Measurements from ENCODE around the gene NRG3.
"Not testable (repeated sequence)": the region's sequence is repeated elsewhere in the genome, so short reads cannot be mapped to it uniquely, and the experiment has no call there.

Gene NRG3

DNA sequence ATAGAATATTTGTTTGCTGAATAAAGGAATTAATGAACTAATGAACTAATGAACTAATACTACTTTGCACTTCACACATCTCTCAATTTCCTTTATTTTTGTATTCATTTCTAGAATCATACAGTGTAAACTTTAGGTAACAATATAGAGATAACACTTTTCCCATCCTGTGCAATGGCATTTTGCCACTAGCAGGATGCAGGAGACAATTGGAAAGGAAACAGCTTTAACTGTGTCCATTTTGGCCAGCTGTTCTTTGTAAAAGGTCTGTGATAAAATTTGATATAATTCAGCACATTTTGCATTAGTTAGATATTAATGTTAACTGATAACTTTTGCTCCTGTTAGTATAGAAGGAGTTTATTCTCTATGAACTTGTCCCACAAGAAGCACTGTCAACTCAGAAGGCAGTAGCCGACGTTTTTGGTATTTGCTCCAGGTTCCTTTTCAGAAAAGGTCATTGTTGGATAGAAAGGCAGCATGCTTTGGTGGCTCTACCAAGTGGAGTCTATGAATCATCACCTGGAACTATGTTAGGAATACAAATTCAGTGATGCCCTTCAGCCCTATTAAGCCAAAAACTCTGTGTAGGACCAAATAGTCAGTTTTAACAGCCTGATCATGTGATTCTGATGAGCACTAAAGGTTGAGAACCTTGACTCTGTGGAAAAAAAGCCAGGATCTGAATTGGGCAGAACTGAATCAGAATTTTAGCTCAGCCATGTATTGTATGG is 86.6 kb downstream of the NRG3 start:
- no peak for DNase-seq (ENCODE audit: low spot score)

DNA sequence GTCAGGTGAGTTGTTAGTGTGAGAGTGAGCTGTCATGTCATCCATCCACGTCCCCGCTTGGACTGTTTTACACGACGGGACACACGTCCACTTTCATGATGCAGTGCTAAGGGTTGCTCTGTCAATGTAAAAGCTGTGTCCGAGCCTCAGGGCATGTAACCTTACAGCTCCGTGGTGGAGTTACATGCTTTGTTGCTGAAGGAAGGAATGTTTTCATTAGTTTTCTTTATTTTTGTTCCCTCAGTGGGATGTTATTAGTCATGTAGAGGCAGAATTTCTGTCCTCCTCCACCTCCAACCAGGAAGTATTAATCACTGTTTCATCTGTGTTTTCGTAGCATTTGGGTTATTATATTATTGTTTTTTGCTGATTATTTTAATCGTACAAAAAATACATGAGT is 88.6 kb downstream of the NRG3 start:
- DNase-seq (ENCODE audit: low spot score), result no peak

DNA sequence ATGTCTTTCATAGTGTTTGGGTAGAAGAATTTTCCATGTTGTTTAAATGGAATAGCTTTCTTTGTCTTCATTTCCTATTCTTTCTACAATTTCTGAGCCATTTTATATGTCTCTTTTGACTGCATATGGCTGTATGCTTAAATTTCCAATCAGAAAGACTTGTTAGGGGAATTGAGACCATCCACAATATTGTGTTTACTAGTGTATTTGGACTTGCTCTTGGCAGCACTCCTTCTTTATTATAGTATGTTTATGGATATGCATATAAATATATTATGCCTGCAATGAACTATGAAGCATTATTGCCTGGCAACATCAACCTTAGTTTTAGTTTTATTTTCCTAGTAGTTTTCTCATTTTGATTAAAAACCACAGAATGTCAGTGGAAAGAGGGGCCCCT is 92.7 kb downstream of the NRG3 start:
- no peak for DNase-seq (ENCODE audit: low spot score)

DNA sequence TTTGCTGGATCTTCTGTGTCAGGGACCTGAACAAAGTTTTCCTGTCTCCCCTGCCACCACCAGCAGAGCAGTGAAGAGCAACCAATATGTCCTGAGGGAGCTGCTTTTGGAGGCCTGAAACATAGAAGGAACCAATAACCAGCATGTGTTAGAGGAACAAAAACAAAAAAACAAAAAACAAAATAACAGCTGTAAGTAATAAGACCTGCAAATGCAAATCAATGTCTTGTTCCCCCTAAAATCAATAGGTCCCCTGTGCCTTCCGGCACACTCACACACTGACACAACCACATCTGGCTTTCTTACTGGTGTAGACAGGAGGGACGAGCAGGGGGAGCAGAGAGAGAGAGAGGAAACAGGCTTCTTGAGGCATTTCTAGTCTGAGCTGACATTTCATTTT is 94.1 kb downstream of the NRG3 start:
- DNase-seq (ENCODE audit: low spot score), result no peak

DNA sequence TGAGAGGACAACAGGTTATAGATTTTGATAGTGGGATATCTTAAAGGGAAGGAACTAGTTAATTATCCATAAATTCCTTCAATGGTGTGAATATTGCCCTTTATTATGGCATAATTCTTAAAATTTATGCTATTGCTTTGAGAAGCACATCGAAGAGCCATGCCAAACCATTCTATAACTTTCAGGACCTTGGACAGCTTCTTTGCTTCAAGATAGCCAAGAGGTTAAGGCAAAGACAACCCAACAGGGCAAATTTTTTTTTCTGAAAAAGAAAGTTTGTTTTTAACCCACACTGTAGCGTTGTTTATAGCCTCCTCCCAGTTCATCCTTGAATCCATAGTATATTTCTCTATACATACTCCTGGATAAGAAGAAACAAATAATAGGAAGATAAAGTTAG is 103.2 kb downstream of the NRG3 start:
- no peak for DNase-seq (ENCODE audit: low spot score)

DNA sequence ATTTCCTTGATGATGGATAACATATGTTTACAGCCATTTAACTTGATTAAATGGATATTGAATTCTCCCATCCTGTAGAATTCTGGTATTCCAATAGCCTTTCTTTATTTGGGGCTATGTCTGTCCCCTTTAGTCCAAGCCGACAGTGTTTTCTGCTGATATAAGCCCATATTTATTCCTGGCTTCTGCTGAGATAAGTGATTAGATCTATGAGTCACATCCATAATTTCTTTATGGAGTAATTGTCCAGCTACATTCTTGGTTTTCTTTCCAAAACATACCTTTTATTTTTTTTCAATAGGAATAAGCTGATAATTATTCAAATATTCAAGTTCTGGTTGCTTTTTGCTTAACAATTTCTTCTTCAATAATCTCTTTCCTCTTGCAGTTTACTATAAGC is 106.7 kb downstream of the NRG3 start:
- no peak for DNase-seq (ENCODE audit: low spot score)

DNA sequence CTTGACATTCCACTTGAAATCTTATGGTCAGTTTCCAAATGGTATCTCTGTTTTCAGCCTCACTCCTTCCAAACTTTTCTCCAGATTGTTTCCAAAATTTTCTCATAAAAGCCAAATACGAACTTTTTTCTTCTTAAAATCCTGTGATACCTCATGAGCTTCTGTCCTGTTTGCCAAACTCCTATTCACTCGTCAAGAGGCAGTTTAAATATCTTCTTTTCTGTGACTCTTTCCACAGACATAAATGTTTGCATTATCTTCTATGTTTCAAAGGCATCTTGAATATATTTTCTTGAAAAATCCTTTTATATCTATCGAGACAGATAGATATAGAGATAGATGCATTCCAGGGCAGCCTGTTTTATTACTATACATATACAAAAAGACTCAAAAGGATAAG is 109.4 kb downstream of the NRG3 start:
- DNase-seq (ENCODE audit: low spot score), result no peak

DNA sequence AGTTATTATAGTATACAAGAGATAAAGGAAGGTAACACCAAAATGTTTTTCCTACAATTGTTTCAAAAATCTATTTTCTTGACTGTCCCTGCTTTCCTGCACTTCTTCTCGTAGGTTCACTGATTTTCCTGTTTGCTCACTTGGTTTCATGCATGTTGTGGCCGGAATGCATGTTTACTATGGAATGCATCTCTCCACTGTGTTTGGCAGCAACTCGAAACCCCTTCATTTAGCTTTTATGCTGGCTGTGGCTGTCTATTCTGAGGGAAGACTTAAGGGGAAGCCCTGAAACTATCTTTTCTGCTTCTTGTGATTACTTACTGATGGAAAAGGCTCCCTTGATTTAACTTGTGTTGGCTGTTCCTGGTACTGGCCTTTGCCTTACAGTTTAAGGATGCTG is 120.3 kb downstream of the NRG3 start:
- DNase-seq (ENCODE audit: low spot score), result no peak

DNA sequence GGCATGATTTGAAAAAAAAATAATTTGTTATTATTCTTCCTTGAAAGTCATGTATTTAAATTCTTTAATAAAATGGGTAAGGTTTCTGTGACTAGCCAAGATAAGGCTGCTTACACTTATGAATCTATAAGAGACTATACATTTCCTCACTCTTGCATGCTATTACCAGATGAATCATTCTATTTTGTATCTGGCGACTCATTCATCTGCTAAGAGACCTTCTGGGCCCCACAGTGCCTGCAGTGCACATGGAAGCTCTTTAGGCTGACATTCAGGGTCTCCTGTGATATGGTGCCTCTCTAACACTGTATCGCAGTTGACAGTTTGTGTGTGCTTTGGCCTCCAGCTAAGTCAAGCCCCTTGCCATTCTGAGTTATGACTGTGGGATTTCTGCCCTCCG is 121.9 kb downstream of the NRG3 start:
- no peak for DNase-seq (ENCODE audit: low spot score)

DNA sequence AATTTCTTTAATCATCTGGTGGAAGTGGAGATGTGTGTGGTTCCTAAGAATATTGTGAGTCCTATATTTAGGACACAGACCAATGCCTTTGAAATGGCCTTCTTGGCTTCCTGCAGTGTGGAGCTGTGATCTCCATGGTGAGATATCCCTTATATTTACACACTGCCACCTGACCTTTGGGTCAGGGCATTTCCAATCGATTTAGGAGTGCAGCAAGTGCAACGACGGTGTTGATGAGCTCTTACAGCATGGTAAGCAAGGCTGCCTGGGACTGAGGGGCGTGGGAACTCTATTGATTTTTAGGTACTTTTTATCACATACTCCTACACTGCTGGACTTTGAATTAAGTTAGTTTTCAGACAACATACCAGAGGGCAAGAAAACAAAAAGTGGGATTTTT is 146.0 kb downstream of the NRG3 start:
- DNase-seq (ENCODE audit: low spot score), result no peak

DNA sequence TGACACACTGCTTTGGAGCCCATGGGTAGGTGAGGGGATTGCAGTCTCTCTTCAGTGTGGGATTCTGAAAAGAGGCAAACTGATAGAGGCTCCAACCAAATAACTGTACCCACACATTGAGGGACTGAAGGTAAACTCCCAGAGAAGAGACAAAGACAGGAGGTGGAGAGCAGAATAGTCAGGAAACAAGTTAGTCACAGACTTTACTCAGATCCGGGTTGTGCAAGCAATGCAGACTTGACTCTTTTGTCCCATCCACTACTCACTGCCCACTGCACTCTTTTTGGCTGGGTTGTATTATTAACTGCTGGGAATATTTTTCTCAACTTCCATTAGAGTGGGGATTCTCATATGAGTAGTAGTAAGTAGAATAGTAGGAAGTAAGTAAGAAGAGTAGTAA is 152.7 kb downstream of the NRG3 start:
- DNase-seq (ENCODE audit: low spot score), result no peak

DNA sequence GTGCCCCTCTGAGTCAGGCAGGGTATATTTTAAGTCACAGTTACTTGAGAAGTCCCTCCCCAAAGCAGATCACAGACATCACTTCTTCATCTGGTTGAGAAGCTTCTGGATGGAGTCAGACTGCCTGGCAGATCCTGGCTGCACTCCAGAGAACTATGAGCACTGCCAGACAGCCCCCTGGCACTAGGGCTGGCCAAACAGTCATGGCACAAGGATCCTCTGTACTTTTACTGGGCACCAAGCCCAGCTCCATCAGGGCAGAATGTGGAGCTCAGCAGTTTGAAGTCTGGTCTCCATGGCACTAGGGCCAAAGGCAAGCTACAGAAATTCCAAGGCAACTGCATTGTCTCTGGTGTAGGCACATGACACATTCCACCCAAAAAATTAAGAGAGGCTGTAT is 162.1 kb downstream of the NRG3 start:
- no peak for DNase-seq (ENCODE audit: low spot score)

DNA sequence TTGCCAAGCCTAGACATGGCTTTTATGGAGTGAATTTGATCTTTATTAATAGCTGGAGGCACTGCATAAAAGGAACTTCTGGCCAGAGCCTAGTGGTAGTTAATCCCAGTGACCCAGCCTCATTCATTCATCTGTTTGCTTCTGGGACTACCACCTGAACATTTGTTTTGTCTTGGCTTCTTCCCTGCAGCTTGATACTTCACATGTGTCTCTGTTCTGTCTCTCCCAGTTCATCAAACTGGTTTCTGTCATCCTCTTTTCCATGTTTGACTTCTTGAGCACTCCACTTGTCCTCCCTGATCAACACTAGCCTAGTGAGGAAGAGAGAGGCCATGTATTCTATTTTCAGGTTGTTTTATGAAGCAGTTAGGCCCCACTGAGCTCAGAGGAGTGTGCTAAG is 163.6 kb downstream of the NRG3 start:
- no peak for DNase-seq (ENCODE audit: low spot score)

DNA sequence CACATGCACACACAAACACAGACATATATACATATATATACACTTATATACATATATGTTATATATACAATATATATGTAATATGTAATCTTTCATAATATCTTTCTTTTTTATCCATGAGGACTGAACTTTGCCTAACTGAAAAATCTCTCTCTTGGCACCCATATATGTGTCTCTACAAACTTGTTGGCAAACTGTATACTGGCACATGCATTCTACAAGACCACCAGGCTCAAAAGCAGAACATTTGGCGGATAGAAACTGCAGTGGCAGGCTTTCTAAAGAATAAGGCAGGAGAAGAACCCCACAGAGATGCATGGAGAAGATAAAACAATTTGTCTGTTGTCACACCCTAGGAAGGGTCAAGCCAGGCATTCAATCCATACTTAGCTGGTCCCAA is 165.3 kb downstream of the NRG3 start:
- DNase-seq (ENCODE audit: low spot score), result no peak

DNA sequence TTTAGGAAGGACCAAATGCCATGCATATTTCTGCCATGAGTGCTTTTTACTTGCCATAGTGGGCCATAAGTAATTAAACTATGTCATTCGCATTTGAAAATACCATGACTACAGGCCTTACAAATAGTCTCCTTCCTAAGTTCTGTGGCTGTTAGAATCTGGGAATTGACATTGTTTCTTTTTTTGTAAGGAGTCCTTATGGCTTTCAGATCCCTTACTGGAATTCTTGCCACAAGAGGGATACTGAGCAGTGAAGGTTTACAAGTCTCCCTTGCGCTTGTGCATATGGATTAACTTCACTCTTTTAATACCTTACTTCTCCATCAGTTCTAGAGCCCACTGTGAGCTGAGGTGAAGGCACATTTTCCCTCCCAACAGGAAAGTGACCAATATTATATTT is 166.0 kb downstream of the NRG3 start:
- no peak for DNase-seq (ENCODE audit: low spot score)

DNA sequence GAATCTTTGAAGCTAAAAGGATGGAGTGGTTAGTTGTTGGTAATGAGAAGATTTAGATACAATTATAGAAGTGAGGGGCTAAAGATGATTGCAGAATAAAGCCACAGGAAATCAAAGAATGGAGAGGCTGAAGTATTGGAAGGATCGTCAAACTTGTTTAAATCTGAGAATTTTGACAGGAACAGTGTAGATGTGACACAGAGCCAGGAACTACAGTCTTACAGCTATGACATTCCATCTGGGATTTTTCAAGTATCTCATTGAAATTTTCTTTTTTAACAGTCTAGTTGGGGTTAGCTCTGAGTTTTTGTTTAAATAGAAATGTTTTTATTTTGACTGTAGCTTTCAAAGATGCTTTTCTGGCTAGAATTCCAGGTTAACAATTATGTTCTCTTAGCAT is 181.4 kb downstream of the NRG3 start:
- DNase-seq (ENCODE audit: low spot score), result no peak

DNA sequence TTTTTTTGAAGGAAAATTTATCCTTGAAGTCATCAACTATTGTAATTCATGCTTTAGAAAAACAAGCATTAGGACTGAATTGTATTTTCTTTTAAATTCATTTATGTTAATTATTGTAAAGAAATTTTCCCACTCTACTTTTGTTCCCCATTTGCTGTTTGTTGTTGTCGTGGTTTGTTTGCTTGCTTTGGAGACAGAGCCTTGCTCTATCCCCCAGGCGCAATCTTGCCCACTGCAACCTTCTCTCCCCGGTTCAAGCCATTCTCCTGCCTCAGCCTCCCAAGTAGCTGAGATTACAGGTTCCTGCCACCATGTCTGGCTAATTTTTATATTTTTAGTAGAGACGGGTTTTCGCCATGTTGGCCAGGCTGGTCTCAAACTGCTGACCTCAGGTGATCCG is 192.2 kb downstream of the NRG3 start:
- not testable (repeated sequence) for DNase-seq (ENCODE audit: low spot score)

DNA sequence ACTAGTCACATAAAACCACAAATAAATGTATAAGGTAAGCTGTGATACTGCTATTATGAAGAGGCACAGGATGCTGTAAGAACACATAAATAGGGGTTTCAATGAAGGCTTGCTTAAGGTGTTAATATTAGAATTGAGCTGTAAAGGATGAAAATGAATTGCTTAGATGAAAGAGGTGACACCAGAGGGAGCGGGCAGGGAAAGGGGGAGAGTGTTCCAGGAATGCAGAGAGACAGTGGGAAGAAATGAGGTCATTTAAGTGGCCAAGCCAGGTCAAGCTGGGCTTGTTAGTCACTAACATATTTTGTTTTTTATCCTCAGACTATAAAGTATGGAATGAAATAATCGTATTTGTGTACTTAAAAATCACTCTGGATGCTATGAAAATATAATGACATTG is 193.5 kb downstream of the NRG3 start:
- DNase-seq (ENCODE audit: low spot score), result no peak

DNA sequence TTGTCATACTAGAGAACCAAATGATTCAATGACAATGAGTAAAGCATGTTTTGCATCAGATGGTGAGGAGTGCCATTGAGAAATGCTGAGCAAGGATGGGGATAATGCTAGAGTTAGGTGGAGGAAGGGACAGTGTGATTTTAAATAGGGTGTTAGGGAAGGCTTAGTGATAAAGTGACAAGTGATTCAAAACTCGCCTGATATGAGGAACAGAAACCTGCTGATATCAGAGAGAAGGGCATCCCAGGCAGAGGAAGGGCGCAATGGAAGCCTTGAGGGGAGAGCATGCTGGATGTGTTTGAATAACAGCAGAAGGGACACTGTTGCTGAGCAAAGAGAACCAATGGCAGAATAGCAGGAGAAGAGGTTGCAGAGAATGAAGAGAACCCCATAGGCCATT is 196.2 kb downstream of the NRG3 start:
- DNase-seq (ENCODE audit: low spot score), result no peak

DNA sequence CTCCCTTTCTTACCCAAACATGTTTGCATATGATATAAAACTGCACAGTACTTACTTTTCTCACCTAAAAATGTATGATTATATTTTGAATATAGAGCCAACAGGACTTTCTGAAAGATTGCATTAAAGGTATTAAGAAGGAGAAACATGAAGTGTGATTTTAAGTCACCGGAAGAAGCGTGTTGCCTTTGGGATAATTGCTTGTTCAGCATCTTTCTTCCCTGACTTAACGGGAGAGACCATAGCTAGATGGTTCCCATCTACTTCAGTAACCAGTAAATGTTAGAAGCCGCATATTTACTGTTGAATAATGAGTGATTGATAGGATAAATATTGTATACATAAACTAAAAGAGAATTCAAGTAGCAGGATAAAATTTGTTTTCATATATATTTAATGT is 197.1 kb downstream of the NRG3 start:
- DNase-seq (ENCODE audit: low spot score), result no peak

DNA sequence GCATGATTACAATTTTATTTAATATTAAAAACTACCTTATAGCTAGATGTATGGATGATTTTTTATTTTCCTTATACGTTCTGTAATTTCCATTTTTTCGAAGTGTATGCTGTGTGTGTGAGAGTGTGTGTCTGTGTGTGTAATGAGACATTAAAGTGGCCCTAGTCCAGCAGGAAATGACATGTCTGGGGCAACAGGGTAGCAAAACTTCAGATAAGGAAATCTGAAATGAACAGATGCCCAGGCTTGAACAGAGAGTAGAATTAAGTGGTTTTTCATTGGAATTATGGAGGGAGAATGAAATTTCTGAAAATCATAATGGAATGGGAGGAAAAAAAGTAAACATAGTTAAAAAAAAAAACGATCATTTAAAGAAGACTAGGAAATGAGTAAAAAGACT is 200.6 kb downstream of the NRG3 start:
- no peak for DNase-seq (ENCODE audit: low spot score)

DNA sequence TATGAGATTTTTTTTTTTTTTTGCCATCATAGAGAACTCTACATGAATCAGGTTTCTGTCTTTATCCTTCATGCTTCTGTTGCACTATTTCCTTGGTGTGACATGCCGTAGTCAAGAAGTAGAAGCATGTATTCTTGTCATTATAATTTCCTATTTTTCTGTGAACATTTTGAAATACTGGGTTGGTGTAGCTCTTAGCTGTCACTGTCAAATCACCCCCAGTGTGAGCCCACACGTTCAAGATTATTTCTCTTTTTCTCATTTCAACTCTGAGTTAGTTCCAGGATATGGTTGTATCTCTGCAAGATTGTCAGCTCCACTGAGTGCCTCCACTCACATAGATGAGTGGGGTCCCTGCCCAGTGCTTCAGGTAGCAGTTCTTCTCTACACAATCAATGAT is 209.5 kb downstream of the NRG3 start:
- no peak for DNase-seq (ENCODE audit: low spot score)

DNA sequence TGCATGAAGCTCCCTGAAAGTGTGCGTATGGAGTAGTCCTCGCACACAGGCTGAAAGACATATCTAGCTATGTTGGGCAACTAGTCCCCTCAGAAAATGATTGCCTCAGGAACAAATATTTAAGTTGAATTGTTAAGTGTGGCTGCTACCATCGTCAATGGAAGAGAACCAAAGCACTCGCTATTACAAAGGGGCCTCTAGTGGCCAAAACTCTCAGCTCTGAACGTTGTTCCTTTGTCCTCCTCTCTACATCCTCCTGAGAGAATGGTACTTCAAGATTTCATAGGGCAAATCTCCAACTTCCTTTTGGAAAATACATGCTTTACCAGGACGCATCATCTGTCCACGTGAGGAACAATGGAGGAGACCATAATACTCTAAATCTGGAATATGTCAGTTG is 209.9 kb downstream of the NRG3 start:
- no peak for DNase-seq (ENCODE audit: low spot score)

DNA sequence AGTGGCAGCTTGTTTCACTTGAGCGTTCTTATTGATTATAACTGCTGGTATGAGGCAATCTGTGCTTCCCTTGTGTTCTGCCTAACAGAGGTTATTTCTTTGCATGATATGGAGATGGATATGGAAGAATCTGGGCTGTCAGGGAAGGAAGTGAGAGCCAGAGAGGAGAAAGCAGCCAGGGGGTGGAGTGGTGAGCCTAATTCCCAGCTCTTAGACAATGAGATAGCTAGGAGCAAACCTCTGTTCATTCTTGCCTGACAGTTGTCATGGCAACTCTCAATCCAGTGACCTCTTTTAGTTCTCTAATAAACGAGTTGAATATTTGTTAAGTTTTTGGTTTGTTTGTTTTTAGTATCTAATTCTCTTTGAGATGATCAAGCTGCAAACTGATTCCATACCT is 214.3 kb downstream of the NRG3 start:
- DNase-seq (ENCODE audit: low spot score), result no peak

DNA sequence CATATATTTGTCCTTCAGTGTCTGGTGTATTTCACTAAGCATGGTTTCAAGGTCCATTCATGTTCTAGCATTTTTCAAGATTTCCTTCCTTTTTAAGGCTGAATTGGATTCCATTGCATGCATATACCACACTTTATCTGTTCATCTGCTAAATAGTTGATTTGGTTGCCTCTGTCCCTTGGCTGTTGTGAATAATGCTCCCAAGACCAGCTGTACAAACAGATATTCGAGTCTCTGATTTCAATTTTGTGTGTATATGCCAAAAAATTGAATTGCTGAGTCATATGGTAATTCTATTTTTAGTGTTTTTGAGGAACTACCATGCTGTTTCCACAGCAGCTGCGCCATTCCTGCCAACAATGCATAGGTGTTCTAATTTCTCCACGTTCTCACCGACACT is 216.4 kb downstream of the NRG3 start:
- no peak for DNase-seq (ENCODE audit: low spot score)

Data from hematopoietic multipotent progenitor cell treated with erythropoietin and hydrocortisone succinate and interleukin-3 and kit ligand, for 17 days (in vitro differentiated cells).